GM13977 (cell line): Measurements from ENCODE around the gene CEP295NL.

Source experiments
- DNase-seq: peaks from one replicate; pipeline ENCODE4 v3.0.0; 2012; ENCODE audit warnings: low spot score
- in situ Hi-C: fragments of 300-500 bp; cut with MboI; formaldehyde crosslinking; loops from one replicate; pipeline ENCODE4 v1.12.0; 2022; ENCODE audit warnings: low sequenced_read_pairs, low pct_unique_long_range_greater_than_20kb, mixed read lengths, inconsistent platforms; ENCODE audit not compliant: unreplicated experiment
- TF ChIP-seq, protein P1 (sequence below): IDR thresholded peaks from 2 replicates; pipeline ENCODE4 v1.5.1; 2012; ENCODE audit warnings: mild to moderate bottlenecking, control low read depth; ENCODE audit not compliant: insufficient read depth; ENCODE audit errors: extremely low read depth, missing control alignments

Gene CEP295NL

DNA sequence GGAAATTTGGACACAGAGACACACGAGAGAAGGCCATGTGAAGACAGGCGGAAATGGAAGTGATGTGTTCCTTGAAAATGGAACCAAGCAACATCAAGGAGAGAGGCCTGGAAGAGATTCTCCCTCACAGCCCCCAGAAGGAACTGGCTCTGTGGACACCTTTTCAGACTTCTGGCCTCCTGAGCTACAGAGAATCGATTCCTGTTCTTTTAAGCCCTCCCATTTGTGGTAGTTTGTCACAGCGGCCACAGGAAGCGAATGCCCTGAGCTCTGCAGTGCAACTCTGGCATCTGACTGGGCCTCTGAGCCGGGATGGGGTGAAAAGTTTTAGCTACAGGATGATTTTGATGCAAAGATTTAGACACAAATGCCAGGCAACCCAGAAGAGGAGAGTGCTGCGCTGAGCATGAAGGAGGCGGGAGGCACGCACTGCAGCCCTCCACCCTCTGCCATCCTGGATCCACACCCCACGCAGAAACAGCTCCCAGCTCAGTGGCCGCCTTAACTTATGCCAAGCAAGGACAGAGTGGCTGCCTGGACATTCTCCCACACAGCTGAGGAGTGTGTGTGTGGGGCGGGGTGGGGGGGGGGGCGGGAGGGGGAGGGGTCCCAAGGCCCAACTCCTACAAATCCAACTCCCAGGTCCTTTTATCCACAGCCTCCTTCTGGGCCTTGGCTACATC, 20.0 kb upstream of the CEP295NL start:
- TF ChIP-seq, protein P1, sequence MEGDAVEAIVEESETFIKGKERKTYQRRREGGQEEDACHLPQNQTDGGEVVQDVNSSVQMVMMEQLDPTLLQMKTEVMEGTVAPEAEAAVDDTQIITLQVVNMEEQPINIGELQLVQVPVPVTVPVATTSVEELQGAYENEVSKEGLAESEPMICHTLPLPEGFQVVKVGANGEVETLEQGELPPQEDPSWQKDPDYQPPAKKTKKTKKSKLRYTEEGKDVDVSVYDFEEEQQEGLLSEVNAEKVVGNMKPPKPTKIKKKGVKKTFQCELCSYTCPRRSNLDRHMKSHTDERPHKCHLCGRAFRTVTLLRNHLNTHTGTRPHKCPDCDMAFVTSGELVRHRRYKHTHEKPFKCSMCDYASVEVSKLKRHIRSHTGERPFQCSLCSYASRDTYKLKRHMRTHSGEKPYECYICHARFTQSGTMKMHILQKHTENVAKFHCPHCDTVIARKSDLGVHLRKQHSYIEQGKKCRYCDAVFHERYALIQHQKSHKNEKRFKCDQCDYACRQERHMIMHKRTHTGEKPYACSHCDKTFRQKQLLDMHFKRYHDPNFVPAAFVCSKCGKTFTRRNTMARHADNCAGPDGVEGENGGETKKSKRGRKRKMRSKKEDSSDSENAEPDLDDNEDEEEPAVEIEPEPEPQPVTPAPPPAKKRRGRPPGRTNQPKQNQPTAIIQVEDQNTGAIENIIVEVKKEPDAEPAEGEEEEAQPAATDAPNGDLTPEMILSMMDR = no peak
- in situ Hi-C loops = no loop called here
- no peak for DNase-seq

DNA sequence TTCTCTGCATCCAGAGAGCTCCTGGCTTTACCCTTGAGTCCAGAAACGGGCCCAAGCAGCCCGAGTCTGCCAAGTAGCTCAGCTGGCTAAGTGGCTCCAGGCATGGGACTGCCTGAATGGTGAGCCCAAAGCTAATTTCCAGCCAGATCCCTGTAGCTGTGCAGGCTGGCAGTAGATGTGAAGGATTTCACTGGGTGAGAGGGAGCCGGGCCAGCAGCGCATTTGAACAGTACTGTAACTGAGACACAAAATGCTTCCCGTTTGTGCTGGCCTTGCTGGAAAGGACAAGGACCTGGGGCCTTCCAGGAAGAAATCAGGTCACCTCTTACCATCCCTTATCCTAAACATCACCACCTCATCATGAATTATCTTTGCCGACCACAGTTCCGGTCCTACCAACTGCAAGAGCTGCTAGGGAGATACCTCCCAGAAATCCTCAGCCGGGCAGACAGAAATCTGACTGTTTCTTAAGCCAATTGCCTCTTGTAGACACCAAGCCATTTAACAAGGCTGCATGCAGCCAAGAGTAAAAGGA, 18.5 kb upstream of the CEP295NL start:
- in situ Hi-C loops = no loop called here
- TF ChIP-seq, protein P1 = no peak
- DNase-seq = no peak

DNA sequence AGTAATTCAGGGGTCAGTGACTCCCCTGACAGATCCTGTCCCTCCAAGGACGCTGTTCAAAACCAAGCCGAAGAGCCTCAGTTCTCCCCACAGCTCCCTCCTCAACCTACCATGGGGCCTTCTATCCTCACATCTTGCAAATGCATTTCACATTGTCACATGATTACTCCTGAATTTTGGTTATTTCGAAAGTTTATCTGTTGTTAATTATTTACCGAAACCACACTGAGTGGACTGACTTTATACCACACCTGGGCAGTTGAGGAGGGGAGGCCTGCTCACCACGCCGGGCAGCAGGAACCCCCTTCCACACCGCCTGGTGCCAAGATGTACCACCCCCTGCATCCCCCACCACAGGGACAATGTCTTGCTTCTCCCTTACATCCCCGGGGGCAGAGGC, 17.5 kb upstream of the CEP295NL start:
- DNase-seq = no peak

GRCh38 chr17:78919861-78920450, 17.0 kb upstream of the CEP295NL start:
- in situ Hi-C loops = no loop called here

More for the DNA sequence above, 17.5 kb upstream of the CEP295NL start:
- in situ Hi-C loops = no loop called here
- TF ChIP-seq, protein P1 = no peak

DNA sequence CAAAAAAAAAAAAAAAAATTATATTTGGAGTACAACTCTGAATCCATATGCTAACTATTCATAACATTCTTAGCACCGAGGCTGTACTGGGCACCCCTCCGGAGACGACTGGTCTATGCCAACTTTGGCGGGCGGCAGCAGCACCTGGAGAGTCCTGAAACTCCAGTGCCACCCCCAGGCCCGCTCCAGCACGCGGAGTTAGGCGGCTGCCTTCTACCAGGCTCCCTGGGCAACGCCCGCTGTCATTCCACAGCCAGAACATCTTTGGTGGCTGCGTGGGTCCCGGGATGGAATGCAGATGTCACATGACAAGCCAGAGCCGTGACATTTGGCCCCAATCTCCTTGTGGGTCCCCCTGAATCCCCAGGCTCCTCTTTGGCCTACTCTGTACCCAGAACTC, 16.0 kb upstream of the CEP295NL start:
- DNase-seq = no peak
- TF ChIP-seq, protein P1 = no peak
- in situ Hi-C loops = no loop called here

More at GRCh38 chr17:78919861-78920450, 17.0 kb upstream of the CEP295NL start:
- no peak for DNase-seq
- TF ChIP-seq, protein P1 = no peak

- in situ Hi-C loops = no loop called here
- DNase-seq = no peak
Observed at GRCh38 chr17:78917451-78918275, 14.7 kb upstream of the CEP295NL start.

More at GRCh38 chr17:78917451-78918275, 14.7 kb upstream of the CEP295NL start:
- TF ChIP-seq, protein P1 = no peak
